ENCODE measurements around the gene NPY4R2.
"Not testable (repeated sequence)": the region's sequence is repeated elsewhere in the genome, so short reads cannot be mapped to it uniquely, and the experiment has no call there.

DNA sequence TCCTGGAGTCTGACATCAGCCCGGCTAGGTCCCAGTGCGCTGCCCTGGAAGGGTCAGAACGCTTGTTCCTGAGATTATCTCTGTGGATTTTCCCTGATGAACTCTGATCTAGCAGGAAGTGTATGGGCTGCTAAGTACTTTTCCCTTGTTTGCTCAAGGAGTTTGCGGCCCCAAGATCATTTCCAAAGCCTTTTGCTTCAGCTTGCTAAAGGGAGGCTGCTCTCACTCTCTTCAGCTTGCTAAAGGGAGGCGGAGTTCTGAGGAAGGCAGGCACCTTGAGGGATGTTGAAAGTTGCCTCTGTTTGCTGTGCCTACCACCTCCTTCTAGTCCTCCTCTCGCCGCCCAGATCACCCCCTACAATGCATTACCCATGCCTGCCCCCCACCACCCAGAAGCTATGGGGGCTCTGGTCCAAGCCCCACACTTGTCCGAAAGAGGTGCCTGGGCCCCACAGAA, 18.3 kb downstream of the NPY4R2 start:
- TF ChIP-seq, protein P1, sequence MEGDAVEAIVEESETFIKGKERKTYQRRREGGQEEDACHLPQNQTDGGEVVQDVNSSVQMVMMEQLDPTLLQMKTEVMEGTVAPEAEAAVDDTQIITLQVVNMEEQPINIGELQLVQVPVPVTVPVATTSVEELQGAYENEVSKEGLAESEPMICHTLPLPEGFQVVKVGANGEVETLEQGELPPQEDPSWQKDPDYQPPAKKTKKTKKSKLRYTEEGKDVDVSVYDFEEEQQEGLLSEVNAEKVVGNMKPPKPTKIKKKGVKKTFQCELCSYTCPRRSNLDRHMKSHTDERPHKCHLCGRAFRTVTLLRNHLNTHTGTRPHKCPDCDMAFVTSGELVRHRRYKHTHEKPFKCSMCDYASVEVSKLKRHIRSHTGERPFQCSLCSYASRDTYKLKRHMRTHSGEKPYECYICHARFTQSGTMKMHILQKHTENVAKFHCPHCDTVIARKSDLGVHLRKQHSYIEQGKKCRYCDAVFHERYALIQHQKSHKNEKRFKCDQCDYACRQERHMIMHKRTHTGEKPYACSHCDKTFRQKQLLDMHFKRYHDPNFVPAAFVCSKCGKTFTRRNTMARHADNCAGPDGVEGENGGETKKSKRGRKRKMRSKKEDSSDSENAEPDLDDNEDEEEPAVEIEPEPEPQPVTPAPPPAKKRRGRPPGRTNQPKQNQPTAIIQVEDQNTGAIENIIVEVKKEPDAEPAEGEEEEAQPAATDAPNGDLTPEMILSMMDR (IDR thresholded peaks at IDR 0.05 in 4 of 5, conservative IDR thresholded peaks at IDR 0.05 in 1 of 5): not testable (repeated sequence)
- not testable (repeated sequence) for TF ChIP-seq POLR2A (IDR thresholded peaks at IDR 0.05)
